HEK293T (cell line): Measurements from ENCODE around the gene CREB1.

Source experiments
- CTCF ChIA-PET: fragments of 350-600 bp; formaldehyde crosslinking; extraction: SDS; loops from one replicate; lab custom pipeline; 2021; ENCODE audit warnings: antibody characterized with exemption, inconsistent platforms; lab: Yijun Ruan, JAX
- POLR2A ChIA-PET: fragments of 350-600 bp; formaldehyde crosslinking; extraction: SDS; loops from one replicate; lab custom pipeline; 2020; ENCODE audit warnings: antibody characterized with exemption, inconsistent platforms; lab: Yijun Ruan, JAX
- DNase-seq: peaks from one replicate; pipeline ENCODE4 v3.0.0; 2012; ENCODE audit warnings: mixed read lengths; ENCODE audit errors: extremely low spot score
- ARNT ChIP-seq: fragments of 450-650 bp; IDR thresholded peaks from 2 replicates; pipeline ENCODE4 v1.6.1; 2017; ENCODE audit warnings: mild to moderate bottlenecking
- BHLHE40 ChIP-seq: fragments of 450-650 bp; IDR thresholded peaks from 2 replicates; pipeline ENCODE4 v1.6.1; 2016; ENCODE audit warnings: mild to moderate bottlenecking, moderate library complexity, borderline replicate concordance
- CTBP1 ChIP-seq: fragments of 450-650 bp; IDR thresholded peaks from 2 replicates; pipeline ENCODE4 v1.6.1; 2016; ENCODE audit warnings: borderline replicate concordance
- ELF4 ChIP-seq: fragments of 450-650 bp; IDR thresholded peaks from 2 replicates; pipeline ENCODE4 v1.6.1; 2017; ENCODE audit warnings: antibody characterized with exemption
- FOXA1 ChIP-seq: fragments of 450-650 bp; IDR thresholded peaks from 2 replicates; pipeline ENCODE4 v1.6.1; 2016; ENCODE audit warnings: mild to moderate bottlenecking
- FOXK2 ChIP-seq: fragments of 450-650 bp; IDR thresholded peaks from 2 replicates; pipeline ENCODE4 v1.6.1; 2016; ENCODE audit warnings: mild to moderate bottlenecking
- FOXM1 ChIP-seq: fragments of 450-650 bp; IDR thresholded peaks from 2 replicates; pipeline ENCODE4 v1.6.1; 2017; ENCODE audit warnings: mild to moderate bottlenecking, borderline replicate concordance
- HDGF ChIP-seq: fragments of 450-650 bp; IDR thresholded peaks from 2 replicates; pipeline ENCODE4 v1.6.1; 2017; ENCODE audit warnings: antibody characterized with exemption, borderline replicate concordance
- L3MBTL2 ChIP-seq: fragments of 450-650 bp; conservative IDR thresholded peaks from 2 replicates; pipeline ENCODE4 v1.6.1; 2016; ENCODE audit warnings: mild to moderate bottlenecking
- LEF1 ChIP-seq: fragments of 450-650 bp; IDR thresholded peaks from 2 replicates; pipeline ENCODE4 v1.6.1; 2017; ENCODE audit warnings: mild to moderate bottlenecking, borderline replicate concordance
- NFRKB ChIP-seq: fragments of 450-650 bp; IDR thresholded peaks from 2 replicates; pipeline ENCODE4 v1.6.1; 2016; ENCODE audit warnings: mild to moderate bottlenecking, moderate library complexity
- PKNOX1 ChIP-seq: fragments of 450-650 bp; IDR thresholded peaks from 2 replicates; pipeline ENCODE4 v1.6.1; 2016
- SP1 ChIP-seq: fragments of 450-650 bp; IDR thresholded peaks from 2 replicates; pipeline ENCODE4 v1.6.1; 2017
- SUZ12 ChIP-seq: fragments of 450-650 bp; IDR thresholded peaks from 2 replicates; pipeline ENCODE4 v1.6.1; 2016; ENCODE audit warnings: mild to moderate bottlenecking
- TARDBP ChIP-seq: fragments of 450-650 bp; IDR thresholded peaks from 2 replicates; pipeline ENCODE4 v1.6.1; 2016
- ZNF384 ChIP-seq: fragments of 450-650 bp; IDR thresholded peaks from 2 replicates; pipeline ENCODE4 v1.6.1; 2016

Gene CREB1

GRCh38 chr2:207483477-207483876 is 46.3 kb upstream of the CREB1 start:
- CTCF ChIA-PET = no interaction called here
- TF ChIP-seq PKNOX1 = no peak
- TF ChIP-seq TARDBP = no peak
- no peak for TF ChIP-seq ARNT
- no peak for TF ChIP-seq ZNF384
- TF ChIP-seq LEF1 = no peak
- no peak for TF ChIP-seq SUZ12
- TF ChIP-seq FOXM1 = no peak
- TF ChIP-seq NFRKB = no peak
- TF ChIP-seq SP1 = no peak
- TF ChIP-seq FOXA1 = no peak
- POLR2A ChIA-PET = no interaction called here
- no peak for DNase-seq

- TF ChIP-seq BHLHE40 (no peak), LEF1 (no peak), FOXA1 (no peak), FOXK2 (no peak), L3MBTL2 (no peak), NFRKB (no peak), HDGF (no peak), CTBP1 (no peak), ELF4 (no peak), ARNT (no peak), ZNF384 (no peak), TARDBP (no peak), SP1 (no peak), PKNOX1 (no peak), SUZ12 (no peak), FOXM1 (no peak)
- CTCF ChIA-PET = interaction anchor here (0.7 kb wide), 1 partner anchor 293 kb away, joined by 3 read pairs; no protein-coding TSS in a partner anchor
- no peak for DNase-seq
- POLR2A ChIA-PET = no interaction called here
Observed at GRCh38 chr2:207484444-207485391, 45.0 kb upstream of the CREB1 start.

- no peak for TF ChIP-seq NFRKB
- TF ChIP-seq SP1 = no peak
- no peak for TF ChIP-seq FOXM1
- TF ChIP-seq SUZ12 = no peak
- no peak for TF ChIP-seq FOXA1
- TF ChIP-seq PKNOX1 = no peak
- no peak for TF ChIP-seq HDGF
- no peak for TF ChIP-seq ELF4
- no peak for TF ChIP-seq ZNF384
- no peak for TF ChIP-seq L3MBTL2
- TF ChIP-seq ARNT = no peak
- no peak for DNase-seq
- POLR2A ChIA-PET = no interaction called here
- CTCF ChIA-PET = interaction anchor here (0.5 kb wide), 1 partner anchor 139 kb away, joined by 3 read pairs; no protein-coding TSS in a partner anchor
Observed at GRCh38 chr2:207487650-207488311, 42.0 kb upstream of the CREB1 start.

- ChIA-PET CTCF (no interaction called here), POLR2A (no interaction called here)
- TF ChIP-seq ARNT (no peak), SUZ12 (no peak), FOXK2 (no peak), CTBP1 (no peak), SP1 (no peak), LEF1 (no peak), ZNF384 (no peak), ELF4 (no peak), PKNOX1 (no peak), NFRKB (no peak), BHLHE40 (no peak), TARDBP (no peak), L3MBTL2 (no peak)
- no peak for DNase-seq
Observed at GRCh38 chr2:207489251-207489650, 40.5 kb upstream of the CREB1 start.

GRCh38 chr2:207490441-207490840 is 39.3 kb upstream of the CREB1 start:
- no peak for DNase-seq
- no peak for TF ChIP-seq LEF1
- TF ChIP-seq PKNOX1 = no peak
- no peak for TF ChIP-seq NFRKB
- no peak for TF ChIP-seq ZNF384
- no peak for TF ChIP-seq FOXM1
- no peak for TF ChIP-seq FOXK2
- TF ChIP-seq BHLHE40 = no peak
- no peak for TF ChIP-seq ELF4
- no peak for TF ChIP-seq HDGF
- no peak for TF ChIP-seq L3MBTL2
- no peak for TF ChIP-seq CTBP1
- no peak for TF ChIP-seq SP1
- TF ChIP-seq TARDBP = no peak
- CTCF ChIA-PET = no interaction called here
- POLR2A ChIA-PET = no interaction called here
